Sigmoid colon (tissue), 4 donors: ENCODE results near the gene PLAGL2.

Experiments
- EP300 ChIP-seq, 4 donors: sonication (generic); formaldehyde crosslinking; IDR thresholded peaks; one replicate each; pipeline ENCODE4 v1.6.1; 2017; ENCODE audit warnings: antibody characterized with exemption in 4 of 4
- TF ChIP-seq, protein P1 (sequence below), 4 experiments: fragments of 450-650 bp in 3 of 4; fragments of 200-600 bp in 1 of 4; IDR thresholded peaks; one replicate each; pipeline ENCODE4 v1.5.1; 2016 to 2019; ENCODE audit warnings: antibody characterized with exemption in 4 of 4, mild to moderate bottlenecking in 3 of 4, moderate library complexity in 2 of 4

GRCh38 chr20:32244959-32245358 is 37.4 kb upstream of the PLAGL2 start:
- TF ChIP-seq, protein P1, sequence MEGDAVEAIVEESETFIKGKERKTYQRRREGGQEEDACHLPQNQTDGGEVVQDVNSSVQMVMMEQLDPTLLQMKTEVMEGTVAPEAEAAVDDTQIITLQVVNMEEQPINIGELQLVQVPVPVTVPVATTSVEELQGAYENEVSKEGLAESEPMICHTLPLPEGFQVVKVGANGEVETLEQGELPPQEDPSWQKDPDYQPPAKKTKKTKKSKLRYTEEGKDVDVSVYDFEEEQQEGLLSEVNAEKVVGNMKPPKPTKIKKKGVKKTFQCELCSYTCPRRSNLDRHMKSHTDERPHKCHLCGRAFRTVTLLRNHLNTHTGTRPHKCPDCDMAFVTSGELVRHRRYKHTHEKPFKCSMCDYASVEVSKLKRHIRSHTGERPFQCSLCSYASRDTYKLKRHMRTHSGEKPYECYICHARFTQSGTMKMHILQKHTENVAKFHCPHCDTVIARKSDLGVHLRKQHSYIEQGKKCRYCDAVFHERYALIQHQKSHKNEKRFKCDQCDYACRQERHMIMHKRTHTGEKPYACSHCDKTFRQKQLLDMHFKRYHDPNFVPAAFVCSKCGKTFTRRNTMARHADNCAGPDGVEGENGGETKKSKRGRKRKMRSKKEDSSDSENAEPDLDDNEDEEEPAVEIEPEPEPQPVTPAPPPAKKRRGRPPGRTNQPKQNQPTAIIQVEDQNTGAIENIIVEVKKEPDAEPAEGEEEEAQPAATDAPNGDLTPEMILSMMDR (IDR thresholded peaks at IDR 0.05) = no peak
- no peak for TF ChIP-seq EP300 (IDR thresholded peaks at IDR 0.05)
